KMS-11 (cell line): Measurements from ENCODE around the gene GCNT4.

Experiments used
- H2AFZ ChIP-seq: fragments of 200-600 bp; sonication (generic); 2 replicates; pipeline ENCODE4 v1.6.1; 2016; ENCODE audit warnings: antibody characterized with exemption, mixed run types, low read depth
- H3K27ac ChIP-seq: fragments of 200-600 bp; sonication (generic); 2 replicates; pipeline ENCODE4 v1.6.1; 2016; ENCODE audit warnings: mild to moderate bottlenecking, mixed run types
- H3K27me3 ChIP-seq: fragments of 200-600 bp; sonication (generic); 2 replicates; pipeline ENCODE4 v1.6.1; 2017; ENCODE audit warnings: mild to moderate bottlenecking, low read depth, mixed run types, moderate library complexity; ENCODE audit not compliant: insufficient read depth
- H3K36me3 ChIP-seq: fragments of 200-600 bp; sonication (generic); 2 replicates; pipeline ENCODE4 v1.6.1; 2017; ENCODE audit warnings: mild to moderate bottlenecking, mixed run types; ENCODE audit not compliant: insufficient read depth
- H3K4me1 ChIP-seq: fragments of 200-600 bp; sonication (generic); 2 replicates; pipeline ENCODE4 v1.6.1; 2016; ENCODE audit warnings: mild to moderate bottlenecking, low read depth, mixed run types; ENCODE audit not compliant: poor library complexity, severe bottlenecking
- H3K4me2 ChIP-seq: fragments of 200-600 bp; sonication (generic); 2 replicates; pipeline ENCODE4 v1.7.0; 2016; ENCODE audit warnings: mild to moderate bottlenecking, mixed run types
- H3K4me3 ChIP-seq: fragments of 200-600 bp; sonication (generic); IDR thresholded peaks from 2 replicates; pipeline ENCODE4 v1.6.1; 2017; ENCODE audit warnings: low read depth, low read length, mixed read lengths; ENCODE audit not compliant: insufficient read depth
- H3K79me2 ChIP-seq: fragments of 200-600 bp; sonication (generic); 2 replicates; pipeline ENCODE4 v1.6.1; 2016; ENCODE audit warnings: low read depth, mixed run types; ENCODE audit not compliant: insufficient read depth
- H3K9ac ChIP-seq: fragments of 200-600 bp; sonication (generic); 2 replicates; pipeline ENCODE4 v1.6.1; 2016; ENCODE audit warnings: mild to moderate bottlenecking, mixed run types
- H4K20me1 ChIP-seq: fragments of 200-600 bp; sonication (generic); 2 replicates; pipeline ENCODE4 v1.6.1; 2016; ENCODE audit warnings: mild to moderate bottlenecking, mixed run types; ENCODE audit not compliant: insufficient read depth
- TF ChIP-seq, protein P1 (sequence below): fragments of 200-600 bp; sonication (generic); conservative IDR thresholded peaks from 2 replicates; pipeline ENCODE4 v1.6.1; 2017; ENCODE audit warnings: low read depth, mild to moderate bottlenecking, antibody characterized with exemption, low read length, moderate library complexity, mixed read lengths

The GCNT4 gene

GRCh38 chr5:75020016-75020656 is 32.2 kb downstream of the GCNT4 start:
- no peak overlapping the region for H3K4me3 ChIP-seq
- H3K4me1 ChIP-seq = peaks cover 26% of the 10 kb centered on the region
- no peaks in the 10 kb centered on the region for H3K79me2 ChIP-seq
- H3K4me2 ChIP-seq = no peak overlapping the region
- no peaks in the 10 kb centered on the region for H3K27me3 ChIP-seq
- H3K36me3 ChIP-seq = no peaks in the 10 kb centered on the region
- H4K20me1 ChIP-seq = no peaks in the 10 kb centered on the region
- no peak overlapping the region for H3K27ac ChIP-seq
- TF ChIP-seq, protein P1, sequence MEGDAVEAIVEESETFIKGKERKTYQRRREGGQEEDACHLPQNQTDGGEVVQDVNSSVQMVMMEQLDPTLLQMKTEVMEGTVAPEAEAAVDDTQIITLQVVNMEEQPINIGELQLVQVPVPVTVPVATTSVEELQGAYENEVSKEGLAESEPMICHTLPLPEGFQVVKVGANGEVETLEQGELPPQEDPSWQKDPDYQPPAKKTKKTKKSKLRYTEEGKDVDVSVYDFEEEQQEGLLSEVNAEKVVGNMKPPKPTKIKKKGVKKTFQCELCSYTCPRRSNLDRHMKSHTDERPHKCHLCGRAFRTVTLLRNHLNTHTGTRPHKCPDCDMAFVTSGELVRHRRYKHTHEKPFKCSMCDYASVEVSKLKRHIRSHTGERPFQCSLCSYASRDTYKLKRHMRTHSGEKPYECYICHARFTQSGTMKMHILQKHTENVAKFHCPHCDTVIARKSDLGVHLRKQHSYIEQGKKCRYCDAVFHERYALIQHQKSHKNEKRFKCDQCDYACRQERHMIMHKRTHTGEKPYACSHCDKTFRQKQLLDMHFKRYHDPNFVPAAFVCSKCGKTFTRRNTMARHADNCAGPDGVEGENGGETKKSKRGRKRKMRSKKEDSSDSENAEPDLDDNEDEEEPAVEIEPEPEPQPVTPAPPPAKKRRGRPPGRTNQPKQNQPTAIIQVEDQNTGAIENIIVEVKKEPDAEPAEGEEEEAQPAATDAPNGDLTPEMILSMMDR = no peak
- H3K9ac ChIP-seq = no peak overlapping the region
- no peak overlapping the region for H2AFZ ChIP-seq

DNA sequence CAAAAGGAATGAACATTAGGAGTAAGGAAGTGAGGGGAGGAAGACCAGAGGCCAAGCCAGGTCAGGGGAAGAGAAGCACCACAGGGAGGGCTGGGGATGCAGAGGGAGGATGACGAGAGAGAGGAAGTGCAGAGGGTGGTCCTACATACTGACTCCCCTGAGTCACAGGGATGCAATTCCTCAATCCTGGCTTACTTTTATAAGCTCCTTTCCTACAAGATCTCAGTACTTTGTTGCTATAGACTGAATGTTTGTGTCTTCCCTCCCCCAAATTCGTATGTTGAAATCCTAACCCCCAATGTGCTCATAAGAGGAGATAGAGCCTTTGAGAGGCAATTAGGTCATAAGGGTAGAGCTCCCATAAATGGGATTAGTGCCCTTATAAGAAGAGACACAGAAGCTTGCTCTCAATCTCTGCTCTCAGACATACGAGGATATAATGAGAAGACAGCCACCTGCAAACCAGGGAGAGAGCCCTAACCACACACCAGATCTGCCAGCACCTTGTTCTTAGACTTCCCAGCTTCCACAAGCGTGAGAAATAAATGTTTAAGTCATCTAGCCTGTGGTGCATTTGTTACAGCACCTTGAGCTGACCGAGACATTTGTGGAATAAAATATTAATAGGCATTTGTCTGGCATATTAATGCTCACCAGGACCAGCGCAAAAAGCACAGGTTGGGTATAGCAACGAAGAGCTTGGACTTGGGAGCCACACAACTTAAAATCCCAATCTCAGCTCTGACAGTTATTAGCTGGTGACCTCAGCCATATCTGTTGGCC is 33.4 kb downstream of the GCNT4 start:
- no peaks in the 10 kb centered on the region for H3K27me3 ChIP-seq
- H3K9ac ChIP-seq = no peak overlapping the region
- H3K4me3 ChIP-seq = no peak overlapping the region
- no peaks in the 10 kb centered on the region for H3K36me3 ChIP-seq
- H3K27ac ChIP-seq = no peak overlapping the region
- no peaks in the 10 kb centered on the region for H3K79me2 ChIP-seq
- no peak overlapping the region for H3K4me2 ChIP-seq
- no peaks in the 10 kb centered on the region for H4K20me1 ChIP-seq
- TF ChIP-seq, protein P1 = no peak
- H3K4me1 ChIP-seq = peaks cover 26% of the 10 kb centered on the region
- H2AFZ ChIP-seq = no peak overlapping the region

- Histone ChIP-seq H4K20me1 (no peaks in the 10 kb centered on the region), H3K79me2 (no peaks in the 10 kb centered on the region), H2AFZ (no peak overlapping the region), H3K36me3 (no peaks in the 10 kb centered on the region), H3K27ac (no peak overlapping the region), H3K9ac (no peak overlapping the region), H3K27me3 (no peaks in the 10 kb centered on the region), H3K4me2 (no peak overlapping the region), H3K4me1 (peaks cover 26% of the 10 kb centered on the region), H3K4me3 (no peak overlapping the region)
- TF ChIP-seq, protein P1 = no peak
Observed at GRCh38 chr5:75017971-75018370, 34.4 kb downstream of the GCNT4 start.

DNA sequence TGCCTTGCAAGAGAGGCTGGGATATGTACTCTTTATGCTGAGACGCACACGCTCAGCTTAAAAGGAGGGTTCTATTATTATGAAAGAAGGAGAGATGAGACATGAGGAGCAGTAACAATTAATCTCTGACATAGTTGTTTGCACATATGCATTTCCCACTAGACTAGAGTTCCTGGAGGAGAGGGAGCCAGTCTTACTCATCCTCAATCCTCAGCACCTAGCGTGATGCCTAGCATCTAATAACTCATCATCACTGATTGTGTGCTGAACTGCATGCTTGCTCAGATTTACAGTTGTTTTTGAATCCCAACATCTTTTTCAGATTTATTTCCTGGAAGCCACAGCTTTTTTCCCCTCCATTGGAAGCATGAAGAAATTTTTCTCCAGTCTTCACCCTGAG is 35.5 kb downstream of the GCNT4 start:
- Histone ChIP-seq H3K36me3 (no peaks in the 10 kb centered on the region), H3K79me2 (no peaks in the 10 kb centered on the region), H3K4me3 (no peak overlapping the region), H3K27ac (no peak overlapping the region), H4K20me1 (no peaks in the 10 kb centered on the region), H3K27me3 (no peaks in the 10 kb centered on the region), H2AFZ (no peak overlapping the region), H3K4me2 (peak overlapping the region; percentile 50), H3K4me1 (peaks cover 26% of the 10 kb centered on the region), H3K9ac (no peak overlapping the region)
- TF ChIP-seq, protein P1 = no peak
